Right lobe of liver (tissue), 4 donors: ENCODE data around the gene RAMAC.

ENCODE experiments used
- CTCF ChIP-seq, 4 donors: fragments of 200-600 bp in 3 of 4; fragments of 450-650 bp in 1 of 4; IDR thresholded peaks; one replicate each; pipeline versions ENCODE4 v1.5.1 to v1.8.0; 2016 to 2022; ENCODE audit warnings: antibody characterized with exemption in 4 of 4, mild to moderate bottlenecking in 2 of 4
- POLR2A ChIP-seq: fragments of 450-650 bp; IDR thresholded peaks from one replicate; pipeline ENCODE4 v1.6.1; 2017; ENCODE audit warnings: antibody characterized with exemption, mild to moderate bottlenecking
- donor health status: DM: no; HTN: no; CAD: no.
- donor health status: DM: no; HTN: no; CAD: no.
- donor health status: DM: no; HTN: yes; CAD: no.

DNA sequence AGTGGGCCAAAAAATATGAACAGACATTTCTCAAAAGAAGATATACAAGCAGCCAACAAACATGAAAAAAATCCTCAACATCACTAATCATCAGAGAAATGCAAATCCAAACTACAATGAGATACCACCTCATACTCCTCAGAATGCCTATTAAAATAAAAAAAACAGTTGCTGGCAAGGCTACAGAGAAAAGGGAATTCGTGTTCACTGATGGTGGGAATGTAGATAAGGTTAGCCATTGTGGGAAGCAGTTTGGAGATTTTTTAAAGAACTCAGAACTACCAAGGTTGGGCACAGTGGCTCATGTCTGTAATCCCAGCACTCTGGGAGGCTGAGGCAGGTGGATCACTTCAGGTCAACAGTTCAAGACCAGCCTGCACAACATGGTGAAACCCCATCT is 53.2 kb downstream of the RAMAC start:
- no peak for TF ChIP-seq CTCF (IDR thresholded peaks at IDR 0.05)
- TF ChIP-seq POLR2A = no peak
